SK-N-SH (cell line): ENCODE data around the gene PPIP5K2. TPM values are rescaled to one million over a fixed set of nuclear protein-coding genes. Genes with fewer than 3 reads are reported as not detected.

Experiments used
- CTCF ChIA-PET: fragments of 300-600, 350-600 bp; formaldehyde crosslinking; extraction: SDS; loops from one replicate; lab custom pipeline; 2021; lab: Yijun Ruan, JAX
- POLR2A ChIA-PET: fragments of 350-600 bp; sonication (Branson Sonifier 250); formaldehyde crosslinking; extraction: SDS; loops from one replicate; lab custom pipeline; 2020; ENCODE audit warnings: antibody characterized with exemption, inconsistent platforms; lab: Yijun Ruan, JAX
- DNase-seq: peaks from one replicate; pipeline ENCODE4 v3.0.0; 2012
- H2AFZ ChIP-seq: fragments of 200-600 bp; sonication (generic); 2 replicates; pipeline ENCODE4 v1.8.1; 2016; ENCODE audit warnings: antibody characterized with exemption, mild to moderate bottlenecking, low read depth
- H3F3A ChIP-seq: fragments of 200-600 bp; sonication (generic); replicated peaks from 2 replicates; pipeline ENCODE3; 2016; ENCODE audit warnings: antibody characterized with exemption, mild to moderate bottlenecking; ENCODE audit not compliant: insufficient read depth
- H3K27ac ChIP-seq, 2 experiments: fragments of 200-500 bp in 1 of 2; fragments of 200-600 bp in 1 of 2; sonication (Bioruptor generic) in 1 of 2; sonication (generic), shearing (Covaris generic) in 1 of 2; 2 replicates each; pipeline versions ENCODE4 v1.5.1 to v1.6.1; 2014 to 2016; ENCODE audit warnings: low read depth in 2 of 2, inconsistent platforms in 1 of 2, low read length in 1 of 2, mild to moderate bottlenecking in 1 of 2, mixed read lengths in 1 of 2
- H3K27me3 ChIP-seq: fragments of 200-600 bp; sonication (generic), shearing (Covaris generic); 2 replicates; pipeline ENCODE4 v1.6.1; 2016; ENCODE audit warnings: mixed run types; ENCODE audit not compliant: insufficient read depth
- H3K36me3 ChIP-seq, 2 experiments: fragments of 200-500 bp in 1 of 2; fragments of 200-600 bp in 1 of 2; sonication (Bioruptor generic) in 1 of 2; sonication (generic) in 1 of 2; replicated peaks in 1 of 2; 2 replicates each; pipeline versions ENCODE3 to v1.5.1; 2014 to 2016; ENCODE audit warnings: low read length in 1 of 2, mild to moderate bottlenecking in 1 of 2; ENCODE audit not compliant: insufficient read depth in 2 of 2, control insufficient read depth in 1 of 2
- H3K4me1 ChIP-seq, 2 experiments: fragments of 200-500 bp in 1 of 2; fragments of 200-600 bp in 1 of 2; sonication (Bioruptor generic) in 1 of 2; sonication (generic), shearing (Covaris generic) in 1 of 2; 2 replicates each; pipeline versions ENCODE4 v1.5.1 to v1.6.1; 2014 to 2016; ENCODE audit warnings: low read depth in 1 of 2, low read length in 1 of 2, mixed run types in 1 of 2; ENCODE audit not compliant: insufficient read depth in 2 of 2, control insufficient read depth in 1 of 2
- H3K4me2 ChIP-seq: fragments of 200-600 bp; sonication (generic), shearing (Covaris generic); 2 replicates; pipeline ENCODE4 v1.6.1; 2017; ENCODE audit warnings: mixed run types
- H3K4me3 ChIP-seq, 2 experiments: fragments of 200-500 bp in 1 of 2; fragments of 200-600 bp in 1 of 2; sonication (Bioruptor generic) in 1 of 2; sonication (generic), shearing (Covaris generic) in 1 of 2; 2 replicates each; pipeline versions ENCODE4 v1.5.1 to v1.8.1; 2014 to 2016; ENCODE audit warnings: low read depth in 2 of 2, inconsistent platforms in 1 of 2, low read length in 1 of 2, mild to moderate bottlenecking in 1 of 2, mixed read lengths in 1 of 2, moderate library complexity in 1 of 2
- H3K79me2 ChIP-seq: fragments of 200-600 bp; sonication (generic); 2 replicates; pipeline ENCODE4 v1.8.1; 2017; ENCODE audit warnings: mild to moderate bottlenecking; ENCODE audit not compliant: insufficient read depth
- H3K9ac ChIP-seq: fragments of 200-600 bp; sonication (generic); 2 replicates; pipeline ENCODE4 v1.6.1; 2017; ENCODE audit warnings: mixed run types
- H3K9me2 ChIP-seq: fragments of 200-600 bp; sonication (generic); 2 replicates; pipeline ENCODE4 v1.6.1; 2017; ENCODE audit warnings: mixed run types
- H3K9me3 ChIP-seq: fragments of 200-600 bp; sonication (generic); 2 replicates; pipeline ENCODE4 v1.6.1; 2017; ENCODE audit warnings: mixed run types, mild to moderate bottlenecking, moderate library complexity
- H4K20me1 ChIP-seq: fragments of 200-600 bp; sonication (generic); 2 replicates; pipeline ENCODE4 v1.6.1; 2017; ENCODE audit warnings: mild to moderate bottlenecking, mixed run types; ENCODE audit not compliant: insufficient read depth
- CTCF ChIP-seq: fragments of 200-600 bp; sonication (generic); IDR thresholded peaks from 2 replicates; pipeline ENCODE4 v1.6.1; 2017; ENCODE audit warnings: antibody characterized with exemption, mild to moderate bottlenecking, moderate library complexity
- FOSL2 ChIP-seq: IDR thresholded peaks from 2 replicates; pipeline ENCODE4 v1.4.0; 2012; ENCODE audit warnings: low read depth, mild to moderate bottlenecking, moderate library complexity, borderline replicate concordance
- FOXJ3 ChIP-seq: sonication (generic); formaldehyde crosslinking; IDR thresholded peaks from 2 replicates; pipeline ENCODE4 v1.5.1; 2020; ENCODE audit warnings: mild to moderate bottlenecking, missing genetic modification reagents
- GATA2 ChIP-seq: sonication (generic); formaldehyde crosslinking; IDR thresholded peaks from 2 replicates; pipeline ENCODE4 v1.5.0; 2020; ENCODE audit warnings: mild to moderate bottlenecking, missing genetic modification reagents
- POLR2AphosphoS5 ChIP-seq: IDR thresholded peaks from 2 replicates; pipeline ENCODE4 v1.6.1; 2012; ENCODE audit warnings: low read depth, low read length
- RAD21 ChIP-seq: IDR thresholded peaks from 2 replicates; pipeline ENCODE4 v1.6.1; 2012; ENCODE audit warnings: mild to moderate bottlenecking, low read length
- RFX5 ChIP-seq: IDR thresholded peaks from 2 replicates; pipeline ENCODE4 v1.6.1; 2012; ENCODE audit warnings: mild to moderate bottlenecking, improper control_type of control experiment, low read length
- SMC3 ChIP-seq: IDR thresholded peaks from 2 replicates; pipeline ENCODE4 v1.6.1; 2012; ENCODE audit warnings: low read depth, low read length, improper control_type of control experiment
- WGBS: methylation state at CpG from one replicate; pipeline ENCODE4 v1.1.6; 2017; ENCODE audit warnings: low lambda C conversion rate; 5-methylcytosine and 5-hydroxymethylcytosine counted together
- polyA plus RNA-seq, 3 experiments: library from polyadenylated mRNA; depleted of rRNA; stranded (reverse); fragments of >200 nt; gene quantifications; 2 replicates each; pipeline ENCODE4 v1.2.3, GENCODE V29; 2012

Gene PPIP5K2
- polyA plus RNA-seq, 1 of the 3 experiments (the other 2 are of a cell fraction) = 18.2 TPM

- TF ChIP-seq GATA2 (CRISPR knock-in tag) = no peak
Observed at GRCh38 chr5:103111468-103111867, 8.6 kb upstream of the PPIP5K2 start (continued).

GRCh38 chr5:103112910-103113309 is 7.2 kb upstream of the PPIP5K2 start:
- Histone ChIP-seq H3K27me3 (no peaks in the 10 kb centered on the region), H3F3A (no peaks in the 10 kb centered on the region), H4K20me1 (no peaks in the 10 kb centered on the region), H3K9ac (no peak overlapping the region), H3K36me3 (no peaks in the 10 kb centered on the region), H3K4me1 (no peaks in the 10 kb centered on the region; a peak in 1 of 4 replicates), H2AFZ (no peak overlapping the region), H3K9me3 (no peaks in the 10 kb centered on the region), H3K79me2 (peaks cover 34% of the 10 kb centered on the region), H3K4me2 (no peak overlapping the region), H3K27ac (no peak overlapping the region), H3K4me3 (no peak overlapping the region), H3K9me2 (no peaks in the 10 kb centered on the region)
- DNase-seq = no peak
- WGBS = 90% methylated on average over 2 of the region's 2 CpGs
- ChIA-PET CTCF (interaction anchor here (0.6 to 1.0 kb wide), 2 partner anchors 26 to 805 kb away, joined by 3 to 4 read pairs; no protein-coding TSS in a partner anchor), POLR2A (no interaction called here)
- TF ChIP-seq FOSL2 (no peak), RFX5 (no peak), SMC3 (no peak), RAD21 (no peak), CTCF (no peak), FOXJ3 (CRISPR knock-in tag) (no peak)

- Histone ChIP-seq H3K9me2 (no peaks in the 10 kb centered on the region), H3K4me1 (peaks cover 0 to 4% of the 10 kb centered on the region in 2 experiments; a peak in 1 of 4 replicates), H3K4me2 (no peak overlapping the region), H3K36me3 (no peaks in the 10 kb centered on the region), H3K27ac (no peak overlapping the region), H3K9ac (no peak overlapping the region), H4K20me1 (no peaks in the 10 kb centered on the region), H3K4me3 (no peak overlapping the region), H3K9me3 (no peaks in the 10 kb centered on the region), H3K79me2 (peaks cover 42% of the 10 kb centered on the region), H3F3A (peaks cover 8% of the 10 kb centered on the region), H2AFZ (no peak overlapping the region), H3K27me3 (no peaks in the 10 kb centered on the region)
- TF ChIP-seq POLR2AphosphoS5 = no peak
- ChIA-PET POLR2A (no interaction called here), CTCF (interaction anchor here (1.4 kb wide), 1 partner anchor 25 kb away, joined by 3 read pairs; no protein-coding TSS in a partner anchor)
- WGBS = 88% methylated on average over 2 of the region's 2 CpGs
- DNase-seq = no peak
Observed at GRCh38 chr5:103114440-103114839, 5.7 kb upstream of the PPIP5K2 start.
